Gastrocnemius medialis (tissue), 4 donors: ENCODE results near the gene HOXD9.

Source experiments
- POLR2A ChIP-seq, 2 donors: fragments of 450-650 bp; IDR thresholded peaks; one replicate each; pipeline ENCODE4 v1.6.1; 2017; ENCODE audit warnings: antibody characterized with exemption in 2 of 2, mild to moderate bottlenecking in 2 of 2, moderate library complexity in 2 of 2
- TF ChIP-seq, protein P1 (sequence below), 5 experiments: fragments of 450-650 bp in 3 of 5; fragments of 200-600 bp in 2 of 5; sonication (generic) in 2 of 5; IDR thresholded peaks in 4 of 5; conservative IDR thresholded peaks in 1 of 5; 1 replicate in 4 of 5; 2 replicates in 1 of 5; pipeline ENCODE4 v1.5.1; 2016 to 2019; ENCODE audit warnings: antibody characterized with exemption in 5 of 5, mild to moderate bottlenecking in 3 of 5, moderate library complexity in 3 of 5

- TF ChIP-seq, protein P1, sequence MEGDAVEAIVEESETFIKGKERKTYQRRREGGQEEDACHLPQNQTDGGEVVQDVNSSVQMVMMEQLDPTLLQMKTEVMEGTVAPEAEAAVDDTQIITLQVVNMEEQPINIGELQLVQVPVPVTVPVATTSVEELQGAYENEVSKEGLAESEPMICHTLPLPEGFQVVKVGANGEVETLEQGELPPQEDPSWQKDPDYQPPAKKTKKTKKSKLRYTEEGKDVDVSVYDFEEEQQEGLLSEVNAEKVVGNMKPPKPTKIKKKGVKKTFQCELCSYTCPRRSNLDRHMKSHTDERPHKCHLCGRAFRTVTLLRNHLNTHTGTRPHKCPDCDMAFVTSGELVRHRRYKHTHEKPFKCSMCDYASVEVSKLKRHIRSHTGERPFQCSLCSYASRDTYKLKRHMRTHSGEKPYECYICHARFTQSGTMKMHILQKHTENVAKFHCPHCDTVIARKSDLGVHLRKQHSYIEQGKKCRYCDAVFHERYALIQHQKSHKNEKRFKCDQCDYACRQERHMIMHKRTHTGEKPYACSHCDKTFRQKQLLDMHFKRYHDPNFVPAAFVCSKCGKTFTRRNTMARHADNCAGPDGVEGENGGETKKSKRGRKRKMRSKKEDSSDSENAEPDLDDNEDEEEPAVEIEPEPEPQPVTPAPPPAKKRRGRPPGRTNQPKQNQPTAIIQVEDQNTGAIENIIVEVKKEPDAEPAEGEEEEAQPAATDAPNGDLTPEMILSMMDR (IDR thresholded peaks at IDR 0.05 in 4 of 5, conservative IDR thresholded peaks at IDR 0.05 in 1 of 5): no peak
- TF ChIP-seq POLR2A (IDR thresholded peaks at IDR 0.05): no peak
Measured at GRCh38 chr2:176169181-176169580, 46.7 kb downstream of the HOXD9 start.
